GM21381 (cell line): ENCODE data around the gene NR3C1.

Experiments used
- ATAC-seq: cut with Tn5 transposase; IDR thresholded peaks from one replicate; pipeline ENCODE4 v1.9.1; 2021; ENCODE audit warnings: mild to moderate bottlenecking, moderate library complexity; ENCODE audit not compliant: unreplicated experiment

Gene NR3C1

GRCh38 chr5:143315214-143315613, 88.3 kb downstream of the NR3C1 start:
- no peak for ATAC-seq

DNA sequence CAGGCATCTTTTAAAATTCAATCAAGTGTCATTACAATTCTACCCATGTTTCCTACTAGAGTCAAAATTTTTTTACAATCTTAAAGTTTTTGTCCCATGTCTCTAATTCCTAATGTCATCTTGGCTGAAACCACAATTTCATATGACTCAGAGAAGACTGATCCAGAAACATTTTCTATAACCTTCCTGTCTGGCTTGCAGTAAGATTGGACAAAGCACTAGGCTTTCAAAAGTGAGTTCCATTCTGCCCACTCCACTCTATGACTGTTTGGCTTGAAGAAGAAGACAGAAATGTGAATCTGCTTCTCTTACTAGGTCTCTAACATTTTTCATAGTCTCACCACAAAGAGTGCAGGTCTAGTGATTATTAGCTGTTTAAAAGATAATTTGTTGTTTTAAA, 88.8 kb downstream of the NR3C1 start:
- no peak for ATAC-seq

- ATAC-seq, result no peak
These were observed 89.4 kb downstream of the NR3C1 start for GRCh38 chr5:143314099-143314498.

GRCh38 chr5:143313298-143313852, 90.1 kb downstream of the NR3C1 start:
- no peak for ATAC-seq

DNA sequence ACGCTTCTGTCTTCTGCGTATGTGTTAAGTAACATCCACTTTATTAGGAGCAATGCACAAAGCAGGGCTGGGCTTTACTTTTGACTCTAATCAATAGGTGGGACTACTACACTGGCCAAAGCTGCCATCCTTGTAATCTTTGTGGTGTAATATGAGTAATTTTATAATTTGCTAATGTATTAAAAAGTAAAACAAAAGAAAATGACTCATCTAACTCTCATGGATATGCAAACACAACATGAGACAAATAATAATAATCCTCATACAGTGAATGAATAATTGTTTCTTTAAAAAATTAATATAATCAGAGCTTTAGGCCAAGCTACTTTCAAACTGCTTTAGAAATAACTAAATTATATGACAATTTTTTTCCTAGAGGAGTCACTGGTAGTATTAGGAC, 90.7 kb downstream of the NR3C1 start:
- ATAC-seq, result no peak

- no peak for ATAC-seq
These were observed 91.5 kb downstream of the NR3C1 start for GRCh38 chr5:143311955-143312354.

DNA sequence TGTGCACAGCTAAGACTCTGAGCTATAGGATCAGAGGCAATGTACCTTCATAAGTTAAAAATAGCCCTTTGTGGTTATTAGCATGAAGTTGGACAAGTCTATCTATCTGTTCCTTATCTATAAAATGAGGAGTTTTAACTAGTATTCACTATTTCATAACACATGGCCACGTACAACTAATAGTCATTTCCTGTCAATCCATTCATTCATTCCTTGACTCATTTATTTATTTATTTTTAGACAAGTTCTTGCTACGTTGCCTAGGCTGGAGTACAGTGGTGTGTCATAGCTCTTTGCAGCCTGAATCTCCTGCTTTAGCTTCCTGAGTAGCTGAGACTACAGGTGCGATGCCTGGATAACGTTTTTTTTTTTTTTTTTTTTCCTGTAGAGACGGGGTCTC, 92.1 kb downstream of the NR3C1 start:
- ATAC-seq, result no peak

GRCh38 chr5:143309661-143310431, 93.6 kb downstream of the NR3C1 start:
- ATAC-seq, result no peak

GRCh38 chr5:143308731-143309130, 94.8 kb downstream of the NR3C1 start:
- ATAC-seq, result no peak

DNA sequence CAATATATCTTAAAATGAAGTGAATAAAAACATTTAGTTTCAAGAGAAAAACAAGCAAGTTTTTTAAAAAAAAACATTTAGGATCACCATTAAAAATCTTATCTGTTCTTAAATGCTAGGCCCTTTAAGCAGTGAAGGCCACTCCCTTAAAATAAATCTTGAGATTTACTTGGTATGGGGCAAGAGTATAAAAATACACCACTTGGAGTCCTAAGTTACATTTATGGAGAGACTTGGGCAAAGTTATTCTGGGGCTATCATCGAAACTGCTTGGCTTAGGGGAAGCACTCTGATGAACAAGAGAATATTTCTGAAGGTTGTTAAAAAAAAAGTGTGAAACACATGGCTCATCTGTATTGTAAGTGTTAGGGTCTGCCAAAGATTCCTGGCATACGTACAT, 97.4 kb downstream of the NR3C1 start:
- ATAC-seq, result no peak

DNA sequence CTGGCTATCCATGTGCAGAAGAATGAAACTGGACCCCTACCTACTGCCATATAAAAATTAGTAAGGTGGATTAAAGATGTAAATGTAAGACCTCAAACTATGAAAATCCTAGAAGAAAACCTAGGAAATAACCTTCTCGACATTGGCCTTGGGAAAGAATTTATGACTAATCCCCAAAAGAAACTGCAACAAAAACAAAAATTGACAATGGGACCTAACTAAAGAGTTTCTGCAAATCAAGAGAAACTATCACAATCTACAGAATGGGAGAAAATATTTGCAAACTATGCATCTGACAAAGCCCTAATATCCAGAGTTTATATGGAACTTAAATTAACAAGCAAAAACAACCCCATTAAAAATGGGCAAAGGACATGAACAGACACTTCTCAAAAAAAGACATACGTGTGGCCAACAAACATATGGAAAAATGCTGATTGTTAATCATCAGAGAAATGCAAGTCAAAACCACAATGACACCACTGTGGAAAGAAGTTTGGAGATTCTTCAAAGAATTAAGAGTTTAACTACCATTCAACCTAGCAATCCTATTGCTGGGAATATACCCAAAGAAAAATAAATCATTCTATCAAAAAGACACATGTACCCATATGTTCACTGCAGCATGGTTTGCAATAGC, 98.5 kb downstream of the NR3C1 start:
- ATAC-seq, result no peak

GRCh38 chr5:143302341-143303045, 101.0 kb downstream of the NR3C1 start:
- ATAC-seq, result no peak

- ATAC-seq, result no peak
These were observed 105.7 kb downstream of the NR3C1 start for GRCh38 chr5:143297756-143298155.

GRCh38 chr5:143290125-143290524, 113.4 kb downstream of the NR3C1 start:
- no peak for ATAC-seq

DNA sequence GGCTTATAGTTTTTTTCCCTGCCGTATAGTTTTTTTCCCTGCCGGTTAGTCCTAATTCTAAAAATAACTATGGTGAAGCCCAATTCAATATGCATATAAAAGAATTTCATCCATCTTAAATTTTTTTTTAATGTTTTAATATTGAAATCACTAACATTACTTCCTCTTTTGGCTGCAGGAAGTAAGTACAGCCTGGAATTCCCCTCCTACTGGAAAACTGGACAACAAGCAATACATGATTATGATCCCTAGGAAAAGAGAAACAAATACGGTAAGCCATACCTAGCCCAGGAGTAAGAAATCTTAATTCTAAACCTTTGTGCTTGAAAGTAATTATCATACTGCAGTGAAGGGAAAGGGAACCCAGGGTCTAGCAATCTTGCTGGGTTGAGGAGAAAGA, 119.0 kb downstream of the NR3C1 start:
- ATAC-seq, result no peak

DNA sequence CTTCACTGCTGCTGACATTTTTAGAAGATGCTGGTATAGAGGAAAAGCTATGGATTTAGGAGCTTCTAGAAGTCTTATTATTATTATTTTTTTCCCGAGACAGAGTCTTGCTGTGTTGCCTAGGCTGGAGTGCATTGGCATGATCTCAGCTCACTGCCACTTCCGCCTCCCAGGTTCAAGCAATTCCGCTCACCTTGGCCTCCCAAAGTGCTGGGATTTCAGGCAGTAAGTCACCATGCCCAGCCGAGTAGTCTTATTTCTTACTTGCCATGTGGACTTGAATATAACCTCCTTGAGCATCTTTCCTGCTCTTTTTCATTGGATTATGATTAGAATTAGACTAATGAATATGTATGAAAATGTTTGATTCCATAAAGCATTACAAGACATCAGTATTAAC, 119.5 kb downstream of the NR3C1 start:
- ATAC-seq, result no peak

- ATAC-seq, result no peak
These were observed 122.3 kb downstream of the NR3C1 start for GRCh38 chr5:143281226-143281625.

DNA sequence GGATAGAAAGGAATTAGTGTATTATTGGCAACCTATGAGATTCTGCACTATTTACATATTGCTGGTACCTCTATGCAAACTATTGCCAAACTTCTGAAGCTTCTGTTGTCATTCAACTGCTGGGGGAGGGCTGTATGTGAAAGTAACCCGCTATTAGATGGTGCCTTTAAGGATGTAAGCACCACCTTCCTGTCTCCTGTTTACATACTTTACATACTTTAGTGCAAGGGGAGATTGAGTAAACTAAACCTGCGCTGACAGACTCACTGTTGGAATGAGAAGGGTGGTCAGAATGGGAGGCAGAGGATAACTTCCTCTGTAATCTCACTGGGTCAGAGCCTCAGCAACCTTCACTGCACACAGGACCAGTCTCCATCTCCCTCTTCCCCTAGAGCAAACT, 123.8 kb downstream of the NR3C1 start:
- ATAC-seq, result no peak

DNA sequence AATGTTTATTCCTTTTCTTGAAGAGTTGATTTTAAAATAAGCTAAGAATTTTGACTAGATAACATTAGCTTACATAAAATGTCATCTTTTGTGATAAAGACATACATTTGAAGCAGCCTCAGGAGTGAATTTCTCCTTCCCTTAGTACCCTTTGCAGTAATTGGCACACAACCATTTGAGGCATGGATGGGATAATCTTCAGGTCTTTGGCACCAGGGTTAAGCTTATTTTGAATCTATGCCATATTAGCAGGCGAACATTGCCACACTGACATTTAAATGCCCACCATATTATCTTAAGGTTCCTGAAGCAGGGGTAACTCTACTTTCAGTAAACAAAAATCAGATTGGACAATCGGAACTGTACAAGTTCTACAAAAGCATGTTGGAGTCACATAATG, 126.0 kb downstream of the NR3C1 start:
- ATAC-seq, result no peak

- no peak for ATAC-seq
These were observed 127.7 kb downstream of the NR3C1 start for GRCh38 chr5:143275512-143276363.

- no peak for ATAC-seq
These were observed 128.5 kb downstream of the NR3C1 start for GRCh38 chr5:143274952-143275351.
